Upper lobe of right lung (tissue), 1 donor: ENCODE results near the gene GTF2B. TPM values are rescaled to one million over a fixed set of nuclear protein-coding genes. Genes with fewer than 3 reads are reported as not detected.
"Not testable (repeated sequence)": the region's sequence is repeated elsewhere in the genome, so short reads cannot be mapped to it uniquely, and the experiment has no call there.

Source experiments
- ATAC-seq: fragments of 200-7000 bp; cut with Tn5 transposase; one replicate; pipeline ENCODE4 v1.9.1; 2020; ENCODE audit warnings: mild to moderate bottlenecking, moderate library complexity
- DNase-seq: peaks from one replicate; pipeline ENCODE4 v3.0.0-alpha.2; 2020
- H3K27ac ChIP-seq: fragments of 200-600 bp; one replicate; pipeline ENCODE4 v1.8.0; 2022
- H3K27me3 ChIP-seq: fragments of 200-600 bp; one replicate; pipeline ENCODE4 v1.8.0; 2022; ENCODE audit warnings: mild to moderate bottlenecking
- H3K36me3 ChIP-seq: fragments of 200-600 bp; one replicate; pipeline ENCODE4 v1.8.0; 2022
- H3K4me1 ChIP-seq: fragments of 200-600 bp; one replicate; pipeline ENCODE4 v1.8.0; 2022
- H3K4me3 ChIP-seq: fragments of 200-600 bp; one replicate; pipeline ENCODE4 v1.8.0; 2022; ENCODE audit warnings: mild to moderate bottlenecking
- H3K9me3 ChIP-seq: fragments of 200-600 bp; one replicate; pipeline ENCODE4 v1.8.0; 2022
- intact Hi-C: fragments of 100-400 bp; cut with DNase I; formaldehyde crosslinking; loops from one replicate; pipeline ENCODE4 v1.11.0; 2022
- total RNA-seq: library from RNA; stranded (reverse); fragmentation: NEBNext Ultra II Directional; extraction: Animal tissue kit (Norgen Biotek cat#: 25700); gene quantifications from one replicate; pipeline ENCODE4 v1.2.1, GENCODE V29; 2021
- TF ChIP-seq, protein P1 (sequence below): fragments of 200-600 bp; IDR thresholded peaks from one replicate; pipeline ENCODE4 v1.8.0; 2022; ENCODE audit warnings: antibody characterized with exemption
- donor health status: DM: no; HTN: yes; CAD: no; lungs with severe emphysema.

GTF2B gene
- total RNA-seq, 1 donor from 2014 or later = 20.8 TPM

- no peak overlapping the region for H3K4me3 ChIP-seq
- peak; percentile 66 for ATAC-seq
Measured at GRCh38 chr1:88873737-88874349, 17.5 kb downstream of the GTF2B start.

DNA sequence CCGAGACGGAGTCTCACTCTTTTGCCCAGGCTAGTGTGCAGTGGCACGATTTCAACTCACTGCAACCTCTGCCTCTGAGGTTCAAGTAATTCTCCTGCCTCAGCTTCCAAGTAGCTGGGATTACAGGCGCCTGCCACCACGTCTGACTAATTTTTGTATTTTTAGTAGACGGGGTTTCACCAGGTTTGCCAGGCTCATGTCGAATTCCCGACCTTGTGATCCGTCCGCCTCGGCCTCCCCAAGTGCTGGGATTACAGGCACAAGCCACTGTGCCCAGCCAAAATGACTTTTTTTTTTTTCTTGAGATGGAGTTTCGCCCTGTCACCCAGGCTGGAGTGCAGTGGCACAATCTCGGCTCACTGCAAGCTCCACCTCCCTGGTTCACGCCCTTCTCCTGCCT lies 21.7 kb downstream of the GTF2B start:
- peaks cover 13% of the 10 kb centered on the region for H3K4me1 ChIP-seq
- H3K27ac ChIP-seq, H3K27me3 ChIP-seq, H3K36me3 ChIP-seq, ATAC-seq, H3K9me3 ChIP-seq, H3K4me3 ChIP-seq, DNase-seq, intact Hi-C loops: not testable (repeated sequence)

More at GRCh38 chr1:88873737-88874349, 17.5 kb downstream of the GTF2B start:
- Histone ChIP-seq H3K36me3 (no peaks in the 10 kb centered on the region), H3K9me3 (no peaks in the 10 kb centered on the region), H3K27me3 (no peaks in the 10 kb centered on the region), H3K27ac (no peak overlapping the region), H3K4me1 (peaks cover 23% of the 10 kb centered on the region)
- intact Hi-C loops = no loop called here
- DNase-seq = no peak
- TF ChIP-seq, protein P1, sequence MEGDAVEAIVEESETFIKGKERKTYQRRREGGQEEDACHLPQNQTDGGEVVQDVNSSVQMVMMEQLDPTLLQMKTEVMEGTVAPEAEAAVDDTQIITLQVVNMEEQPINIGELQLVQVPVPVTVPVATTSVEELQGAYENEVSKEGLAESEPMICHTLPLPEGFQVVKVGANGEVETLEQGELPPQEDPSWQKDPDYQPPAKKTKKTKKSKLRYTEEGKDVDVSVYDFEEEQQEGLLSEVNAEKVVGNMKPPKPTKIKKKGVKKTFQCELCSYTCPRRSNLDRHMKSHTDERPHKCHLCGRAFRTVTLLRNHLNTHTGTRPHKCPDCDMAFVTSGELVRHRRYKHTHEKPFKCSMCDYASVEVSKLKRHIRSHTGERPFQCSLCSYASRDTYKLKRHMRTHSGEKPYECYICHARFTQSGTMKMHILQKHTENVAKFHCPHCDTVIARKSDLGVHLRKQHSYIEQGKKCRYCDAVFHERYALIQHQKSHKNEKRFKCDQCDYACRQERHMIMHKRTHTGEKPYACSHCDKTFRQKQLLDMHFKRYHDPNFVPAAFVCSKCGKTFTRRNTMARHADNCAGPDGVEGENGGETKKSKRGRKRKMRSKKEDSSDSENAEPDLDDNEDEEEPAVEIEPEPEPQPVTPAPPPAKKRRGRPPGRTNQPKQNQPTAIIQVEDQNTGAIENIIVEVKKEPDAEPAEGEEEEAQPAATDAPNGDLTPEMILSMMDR = no peak

- peaks cover 3% of the 10 kb centered on the region for H3K4me1 ChIP-seq
- H3K27me3 ChIP-seq = no peaks in the 10 kb centered on the region
- DNase-seq (no peak), ATAC-seq (no peak)
- H3K9me3 ChIP-seq = no peaks in the 10 kb centered on the region
- TF ChIP-seq, protein P1 = no peak
- intact Hi-C loops = no loop called here
- H3K27ac ChIP-seq = no peak overlapping the region
- H3K4me3 ChIP-seq = no peak overlapping the region
- H3K36me3 ChIP-seq = peaks cover 12% of the 10 kb centered on the region
Measured at GRCh38 chr1:88867743-88868521, 23.4 kb downstream of the GTF2B start.

DNA sequence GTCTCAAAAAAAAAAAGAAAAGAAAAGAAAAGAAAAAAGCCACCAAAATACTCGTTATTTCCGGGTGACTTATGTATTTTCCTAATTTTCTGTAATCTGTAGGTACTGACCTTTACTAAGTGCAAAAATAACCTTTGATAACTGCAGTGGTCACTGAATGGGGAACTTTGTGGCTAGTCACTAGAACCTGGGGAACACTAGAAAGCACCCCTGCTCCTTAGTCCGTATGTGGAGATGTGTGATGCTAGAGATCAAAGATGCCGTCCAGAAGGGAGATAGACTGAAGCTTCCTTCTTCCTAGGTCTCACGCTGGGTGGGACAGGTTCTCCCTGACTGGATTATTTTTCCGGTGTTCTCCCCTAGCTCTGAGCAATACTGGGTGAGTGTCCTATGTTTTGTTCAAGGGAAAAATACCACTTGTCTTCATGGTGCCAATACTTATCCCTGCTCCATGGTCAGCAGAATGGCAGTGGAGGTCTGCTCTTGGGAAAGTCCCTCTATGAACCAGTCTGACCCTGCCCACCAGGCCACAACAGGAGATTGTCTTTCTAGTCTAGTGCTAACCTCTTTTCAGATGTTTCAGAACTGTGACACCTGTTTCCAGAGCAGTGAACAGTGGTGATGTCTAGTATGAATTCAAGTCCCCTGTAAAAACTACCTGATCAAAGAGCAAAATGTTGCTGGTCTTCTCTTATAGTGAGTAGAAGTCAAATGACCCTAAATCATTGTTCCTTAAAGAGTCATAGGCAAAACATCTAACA lies 39.9 kb downstream of the GTF2B start:
- peaks cover 59% of the 10 kb centered on the region for H3K36me3 ChIP-seq
- no peaks in the 10 kb centered on the region for H3K27me3 ChIP-seq
- TF ChIP-seq, protein P1 = no peak
- no peak overlapping the region for H3K27ac ChIP-seq
- intact Hi-C loops = no loop called here
- DNase-seq (no peak), ATAC-seq (no peak)
- H3K4me1 ChIP-seq = no peaks in the 10 kb centered on the region
- H3K4me3 ChIP-seq = no peak overlapping the region
- no peaks in the 10 kb centered on the region for H3K9me3 ChIP-seq

- intact Hi-C loops = no loop called here
- ATAC-seq (no peak), DNase-seq (no peak)
- H3K27ac ChIP-seq = no peak overlapping the region
- no peak overlapping the region for H3K4me3 ChIP-seq
- TF ChIP-seq, protein P1 = no peak
- no peaks in the 10 kb centered on the region for H3K9me3 ChIP-seq
- H3K4me1 ChIP-seq = no peaks in the 10 kb centered on the region
- no peaks in the 10 kb centered on the region for H3K27me3 ChIP-seq
- H3K36me3 ChIP-seq = peaks cover 21% of the 10 kb centered on the region
Measured at GRCh38 chr1:88847643-88848042, 43.7 kb downstream of the GTF2B start.

DNA sequence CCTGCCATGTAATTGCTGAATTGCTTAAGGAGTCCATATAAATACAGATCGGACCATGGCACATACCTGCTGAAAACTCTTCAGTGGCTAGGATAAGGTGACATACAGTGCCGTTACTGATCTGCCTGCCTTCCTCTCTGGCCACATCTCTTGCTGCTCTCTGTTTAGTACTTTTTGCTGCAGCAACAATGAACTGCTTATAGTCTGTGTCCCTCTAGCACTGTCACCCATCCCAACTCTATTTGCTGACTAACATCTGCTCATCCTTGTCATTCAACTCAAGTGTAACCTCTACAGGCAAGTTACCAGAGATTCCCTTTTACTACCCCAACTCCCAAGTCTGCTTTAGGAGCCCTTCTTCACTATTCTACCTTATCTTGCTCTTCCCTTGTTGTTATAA lies 65.6 kb downstream of the GTF2B start:
- Histone ChIP-seq H3K9me3 (no peaks in the 10 kb centered on the region), H3K4me1 (no peaks in the 10 kb centered on the region), H3K4me3 (no peak overlapping the region), H3K27me3 (no peaks in the 10 kb centered on the region), H3K36me3 (peaks cover 48% of the 10 kb centered on the region), H3K27ac (no peak overlapping the region)
- ATAC-seq (no peak), DNase-seq (no peak)
- TF ChIP-seq, protein P1 = no peak
- intact Hi-C loops = no loop called here

- intact Hi-C loops, ATAC-seq: not testable (repeated sequence)
- H3K36me3 ChIP-seq = peaks cover 37% of the 10 kb centered on the region
Measured at GRCh38 chr1:88819642-88820041, 71.7 kb downstream of the GTF2B start.

More at GRCh38 chr1:88819642-88820041, 71.7 kb downstream of the GTF2B start:
- not testable (repeated sequence) for H3K9me3 ChIP-seq, H3K4me3 ChIP-seq, H3K27me3 ChIP-seq, DNase-seq, H3K4me1 ChIP-seq, H3K27ac ChIP-seq
